ENCODE data around the gene PTPN9.

The PTPN9 gene

GRCh38 chr15:75436881-75437280 lies 142.2 kb downstream of the PTPN9 start:
- Histone ChIP-seq H3K27me3 (no peaks in the 10 kb centered on the region), H3K9me3 (no peaks in the 10 kb centered on the region), H3K4me1 (ENCODE audit: control insufficient read depth in 1 of 2, insufficient read depth in 1 of 2, low read depth in 1 of 2, low read length in 1 of 2) (peaks cover 4 to 5% of the 10 kb centered on the region in 2 experiments), H3K4me3 (ENCODE audit: low read depth in 1 of 2, low read length in 1 of 2) (no peak overlapping the region), H3K36me3 (no peaks in the 10 kb centered on the region), H3K27ac (no peak overlapping the region)
- no peak for TF ChIP-seq CTCF (IDR thresholded peaks at IDR 0.05)

GRCh38 chr15:75431682-75432081 lies 147.4 kb downstream of the PTPN9 start:
- peaks cover 33% of the 10 kb centered on the region for H3K36me3 ChIP-seq
- H3K27me3 ChIP-seq, result no peaks in the 10 kb centered on the region
- H3K4me1 ChIP-seq (ENCODE audit: control insufficient read depth in 1 of 2, insufficient read depth in 1 of 2, low read depth in 1 of 2, low read length in 1 of 2), result no peaks in the 10 kb centered on the region
- H3K9me3 ChIP-seq, result no peaks in the 10 kb centered on the region
- no peak overlapping the region for H3K4me3 ChIP-seq (ENCODE audit: low read depth in 1 of 2, low read length in 1 of 2)
- no peak overlapping the region for H3K27ac ChIP-seq
- TF ChIP-seq CTCF (IDR thresholded peaks at IDR 0.05), result no peak

- Histone ChIP-seq H3K9me3 (no peaks in the 10 kb centered on the region), H3K4me1 (ENCODE audit: control insufficient read depth in 1 of 2, insufficient read depth in 1 of 2, low read depth in 1 of 2, low read length in 1 of 2) (no peaks in the 10 kb centered on the region), H3K27ac (no peak overlapping the region), H3K36me3 (peaks cover 37% of the 10 kb centered on the region), H3K4me3 (ENCODE audit: low read depth in 1 of 2, low read length in 1 of 2) (no peak overlapping the region), H3K27me3 (no peaks in the 10 kb centered on the region)
- TF ChIP-seq CTCF (IDR thresholded peaks at IDR 0.05), result no peak
These were observed 147.8 kb downstream of the PTPN9 start for GRCh38 chr15:75431270-75431669.

- no peak for TF ChIP-seq CTCF (IDR thresholded peaks at IDR 0.05)
- Histone ChIP-seq H3K9me3 (no peaks in the 10 kb centered on the region), H3K36me3 (peaks cover 43% of the 10 kb centered on the region), H3K4me1 (ENCODE audit: control insufficient read depth in 1 of 2, insufficient read depth in 1 of 2, low read depth in 1 of 2, low read length in 1 of 2) (no peaks in the 10 kb centered on the region), H3K27ac (no peak overlapping the region), H3K27me3 (no peaks in the 10 kb centered on the region), H3K4me3 (ENCODE audit: low read depth in 1 of 2, low read length in 1 of 2) (no peak overlapping the region)
These were observed 148.9 kb downstream of the PTPN9 start for GRCh38 chr15:75430259-75430658.

- H3K36me3 ChIP-seq, result peaks cover 52% of the 10 kb centered on the region
- TF ChIP-seq CTCF (IDR thresholded peaks at IDR 0.05), result no peak
- H3K27me3 ChIP-seq, result no peaks in the 10 kb centered on the region
- H3K4me3 ChIP-seq (ENCODE audit: low read depth in 1 of 2, low read length in 1 of 2), result no peak overlapping the region
- H3K27ac ChIP-seq, result no peak overlapping the region
- no peaks in the 10 kb centered on the region for H3K9me3 ChIP-seq
- no peaks in the 10 kb centered on the region for H3K4me1 ChIP-seq (ENCODE audit: control insufficient read depth in 1 of 2, insufficient read depth in 1 of 2, low read depth in 1 of 2, low read length in 1 of 2)
These were observed 151.0 kb downstream of the PTPN9 start for GRCh38 chr15:75428152-75428551.

- Histone ChIP-seq H3K4me3 (ENCODE audit: low read depth in 1 of 2, low read length in 1 of 2) (no peak overlapping the region), H3K27me3 (no peaks in the 10 kb centered on the region), H3K4me1 (ENCODE audit: control insufficient read depth in 1 of 2, insufficient read depth in 1 of 2, low read depth in 1 of 2, low read length in 1 of 2) (no peaks in the 10 kb centered on the region), H3K27ac (no peak overlapping the region), H3K36me3 (peaks cover 71% of the 10 kb centered on the region), H3K9me3 (no peaks in the 10 kb centered on the region)
- TF ChIP-seq CTCF (IDR thresholded peaks at IDR 0.05), result no peak
These were observed 153.1 kb downstream of the PTPN9 start for GRCh38 chr15:75425966-75426500.
